H9 (cell line): ENCODE data around the gene PRKAG1. TPM values are rescaled to one million over a fixed set of nuclear protein-coding genes. Genes with fewer than 3 reads are reported as not detected.

Experiments
- DNase-seq: peaks from one replicate; pipeline ENCODE4 v3.0.0-alpha.2; 2017
- H2AFZ ChIP-seq: one replicate; pipeline ENCODE4 v1.6.1; 2013; ENCODE audit warnings: mild to moderate bottlenecking, low read length, control low read depth, moderate library complexity
- H2AK5ac ChIP-seq: 2 replicates; pipeline ENCODE4 v1.6.1; 2013; ENCODE audit warnings: low read length, control low read depth, mixed read lengths; ENCODE audit not compliant: insufficient read length
- H2BK120ac ChIP-seq: one replicate; pipeline ENCODE4 v1.6.1; 2013; ENCODE audit warnings: low read depth, mild to moderate bottlenecking, low read length, control low read depth, inconsistent platforms; ENCODE audit not compliant: poor library complexity, severe bottlenecking
- H2BK12ac ChIP-seq: 2 replicates; pipeline ENCODE4 v1.6.1; 2013; ENCODE audit warnings: low read length, control low read depth, mixed read lengths, low read depth; ENCODE audit not compliant: insufficient read length
- H2BK15ac ChIP-seq: 2 replicates; pipeline ENCODE4 v1.6.1; 2013; ENCODE audit warnings: low read depth, low read length, control low read depth
- H2BK20ac ChIP-seq: one replicate; pipeline ENCODE4 v1.6.1; 2013; ENCODE audit warnings: low read depth, mild to moderate bottlenecking, low read length, control low read depth, inconsistent platforms; ENCODE audit not compliant: poor library complexity, severe bottlenecking
- H2BK5ac ChIP-seq: 2 replicates; pipeline ENCODE4 v1.6.1; 2013; ENCODE audit warnings: low read length, control low read depth, mixed read lengths; ENCODE audit not compliant: insufficient read length
- H3K14ac ChIP-seq: 2 replicates; pipeline ENCODE4 v1.6.1; 2013; ENCODE audit warnings: low read length, control low read depth; ENCODE audit not compliant: insufficient read depth
- H3K18ac ChIP-seq: 2 replicates; pipeline ENCODE4 v1.6.1; 2013; ENCODE audit warnings: low read depth, mild to moderate bottlenecking, mixed read lengths, low read length, control low read depth; ENCODE audit not compliant: insufficient read length
- H3K23ac ChIP-seq: 2 replicates; pipeline ENCODE4 v1.6.1; 2013; ENCODE audit warnings: low read length, control low read depth, mixed read lengths, low read depth; ENCODE audit not compliant: insufficient read length
- H3K23me2 ChIP-seq: 2 replicates; pipeline ENCODE4 v1.6.1; 2013; ENCODE audit warnings: low read depth, mild to moderate bottlenecking, mixed read lengths, low read length, control low read depth; ENCODE audit not compliant: insufficient read length, poor library complexity, severe bottlenecking
- H3K27ac ChIP-seq: 2 replicates; pipeline ENCODE4 v1.5.1; 2013; ENCODE audit warnings: low read length, control low read depth, mixed read lengths, low read depth; ENCODE audit not compliant: insufficient read length
- H3K27me3 ChIP-seq: 2 replicates; pipeline ENCODE4 v1.6.1; 2013; ENCODE audit warnings: low read length, control low read depth, inconsistent platforms; ENCODE audit not compliant: insufficient read depth
- H3K4ac ChIP-seq: 2 replicates; pipeline ENCODE4 v1.6.1; 2013; ENCODE audit warnings: low read depth, mild to moderate bottlenecking, control low read depth, inconsistent platforms, low read length, moderate library complexity
- H3K4me1 ChIP-seq: 2 replicates; pipeline ENCODE4 v1.6.1; 2013; ENCODE audit warnings: low read length, control low read depth, inconsistent platforms; ENCODE audit not compliant: insufficient read depth
- H3K4me2 ChIP-seq: 2 replicates; pipeline ENCODE4 v1.6.1; 2013; ENCODE audit warnings: low read length, control low read depth, mixed read lengths; ENCODE audit not compliant: insufficient read length, insufficient read depth
- H3K56ac ChIP-seq: 2 replicates; pipeline ENCODE4 v1.6.1; 2013; ENCODE audit warnings: low read depth, mild to moderate bottlenecking, mixed read lengths, low read length, control low read depth; ENCODE audit not compliant: insufficient read length
- H3K79me1 ChIP-seq: 2 replicates; pipeline ENCODE4 v1.6.1; 2013; ENCODE audit warnings: low read depth, mild to moderate bottlenecking, moderate library complexity, low read length, control low read depth, inconsistent platforms; ENCODE audit not compliant: insufficient read depth, poor library complexity, severe bottlenecking
- H3K79me2 ChIP-seq: 2 replicates; pipeline ENCODE4 v1.6.1; 2013; ENCODE audit warnings: low read length, control low read depth, inconsistent platforms; ENCODE audit not compliant: insufficient read depth
- H3K9ac ChIP-seq: 2 replicates; pipeline ENCODE4 v1.6.1; 2013; ENCODE audit warnings: low read length, control low read depth, mixed read lengths; ENCODE audit not compliant: insufficient read length; ENCODE audit errors: extremely low read depth
- H3K9me3 ChIP-seq: one replicate; pipeline ENCODE4 v1.6.1; 2013; ENCODE audit warnings: low read depth, low read length, inconsistent platforms; ENCODE audit not compliant: control insufficient read depth
- H3T11ph ChIP-seq: one replicate; pipeline ENCODE4 v1.6.1; 2013; ENCODE audit warnings: mild to moderate bottlenecking, low read length, control low read depth, inconsistent platforms
- H4K20me1 ChIP-seq: one replicate; pipeline ENCODE4 v1.6.1; 2013; ENCODE audit not compliant: control insufficient read depth, insufficient read length, insufficient read depth
- H4K5ac ChIP-seq: 2 replicates; pipeline ENCODE4 v1.6.1; 2013; ENCODE audit warnings: low read depth, mild to moderate bottlenecking, mixed read lengths, low read length, control low read depth; ENCODE audit not compliant: insufficient read length
- H4K8ac ChIP-seq: replicated peaks from 2 replicates; pipeline ENCODE4 v1.6.1; 2013; ENCODE audit warnings: low read length, control low read depth, mixed read lengths, low read depth; ENCODE audit not compliant: insufficient read length
- H4K91ac ChIP-seq: 2 replicates; pipeline ENCODE4 v1.6.1; 2013; ENCODE audit warnings: low read depth, mild to moderate bottlenecking, moderate library complexity, mixed read lengths, low read length, control low read depth; ENCODE audit not compliant: insufficient read length
- H3K27ac Mint-ChIP-seq, 3 experiments: 2 replicates in 2 of 3; 3 replicates in 1 of 3; pipeline ENCODE4 v1.8.0; 2020 to 2021; ENCODE audit warnings: mixed read lengths in 3 of 3, mild to moderate bottlenecking in 1 of 3, moderate library complexity in 1 of 3
- H3K27me3 Mint-ChIP-seq: 2 replicates; pipeline ENCODE4 v1.8.0; 2021; ENCODE audit warnings: low read depth, mild to moderate bottlenecking, moderate library complexity, mixed read lengths
- H3K36me3 Mint-ChIP-seq, 3 experiments: 2 replicates in 2 of 3; 3 replicates in 1 of 3; pipeline ENCODE4 v1.8.0; 2020 to 2021; ENCODE audit warnings: low read depth in 3 of 3, mixed read lengths in 3 of 3; ENCODE audit not compliant: insufficient read depth in 1 of 3
- H3K4me1 Mint-ChIP-seq, 2 experiments: 2 replicates each; pipeline ENCODE4 v1.8.0; 2020; ENCODE audit warnings: mixed read lengths in 2 of 2
- H3K4me3 Mint-ChIP-seq, 2 experiments: 2 replicates in 1 of 2; 3 replicates in 1 of 2; pipeline ENCODE4 v1.8.0; 2020 to 2021; ENCODE audit warnings: mild to moderate bottlenecking in 2 of 2, mixed read lengths in 2 of 2, moderate library complexity in 1 of 2
- H3K9me3 Mint-ChIP-seq, 2 experiments: 2 replicates in 1 of 2; 3 replicates in 1 of 2; pipeline ENCODE4 v1.8.0; 2020; ENCODE audit warnings: mild to moderate bottlenecking in 2 of 2, mixed read lengths in 2 of 2, moderate library complexity in 1 of 2
- WGBS: extraction: QIAGEN DNeasy Blood & Tissue Kit; methylation state at CpG from one replicate; pipeline ENCODE4 v1.1.7; 2013; ENCODE audit warnings: missing lambda C conversion rate, low lambda C conversion rate, mixed read lengths; ENCODE audit not compliant: insufficient read length; ENCODE audit errors: extremely low coverage; 5-methylcytosine and 5-hydroxymethylcytosine counted together
- total RNA-seq: library from RNA; stranded (reverse); gene quantifications from 2 replicates; pipeline ENCODE4 v1.2.1, GENCODE V29; 2021
- TF ChIP-seq, protein P1 (sequence below): fragments of 200-600 bp; sonication (generic); conservative IDR thresholded peaks from 3 replicates; pipeline ENCODE4 v1.8.0; 2021; ENCODE audit warnings: antibody characterized with exemption, mild to moderate bottlenecking

PRKAG1 gene
- total RNA-seq, 1 experiment from 2014 or later, result 34.8 TPM

DNA sequence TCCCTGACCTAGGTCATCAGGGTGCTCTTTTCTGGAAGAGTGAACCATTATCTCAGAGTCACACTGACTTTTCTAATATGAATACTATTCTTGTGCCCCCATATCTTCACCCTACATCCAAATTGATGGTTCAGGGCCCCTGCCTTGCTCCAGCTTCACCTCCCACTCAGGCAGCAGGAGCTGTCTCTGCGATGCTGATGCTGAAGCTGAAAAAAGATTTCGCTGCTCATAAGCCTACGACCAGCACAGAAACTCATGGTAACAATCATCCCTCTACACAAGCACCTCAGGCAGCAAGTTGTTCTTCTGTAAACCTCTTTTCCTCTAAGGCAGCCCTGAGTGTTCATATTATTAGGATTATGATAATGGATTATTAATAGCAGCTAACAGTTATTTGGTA, 64.5 kb downstream of the PRKAG1 start:
- Histone ChIP-seq H2BK20ac (no peak overlapping the region), H3K9me3 (no peaks in the 10 kb centered on the region), H4K8ac (no peak overlapping the region), H3K4me1 (0 out of 2 replicates have a peak, but pooled peaks cover 2% of the 10 kb centered on the region), H3K9ac (no peak overlapping the region), H3K18ac (no peak overlapping the region), H3K79me2 (peaks cover 39% of the 10 kb centered on the region; the same call in 1 of the 2 replicates), H4K91ac (no peak overlapping the region), H3K56ac (no peak overlapping the region), H3K27ac (no peak overlapping the region), H3K79me1 (no peaks in the 10 kb centered on the region), H2AK5ac (no peak overlapping the region), H2AFZ (no peak overlapping the region), H3K14ac (no peak overlapping the region), H3K27me3 (no peaks in the 10 kb centered on the region), H3K23ac (no peak overlapping the region), H3K23me2 (peaks cover 9% of the 10 kb centered on the region), H2BK12ac (no peak overlapping the region), H4K20me1 (no peaks in the 10 kb centered on the region), H3K4ac (no peak overlapping the region), H3K4me2 (no peak overlapping the region), H3T11ph (no peak overlapping the region), H2BK15ac (no peak overlapping the region), H4K5ac (no peak overlapping the region), H2BK5ac (no peak overlapping the region), H2BK120ac (no peak overlapping the region)
- no peak for DNase-seq
- H3K27me3 Mint-ChIP-seq, result no peaks in the 10 kb centered on the region
- no CpG with 5 or more reads among the region's 3 CpGs for WGBS
- TF ChIP-seq, protein P1, sequence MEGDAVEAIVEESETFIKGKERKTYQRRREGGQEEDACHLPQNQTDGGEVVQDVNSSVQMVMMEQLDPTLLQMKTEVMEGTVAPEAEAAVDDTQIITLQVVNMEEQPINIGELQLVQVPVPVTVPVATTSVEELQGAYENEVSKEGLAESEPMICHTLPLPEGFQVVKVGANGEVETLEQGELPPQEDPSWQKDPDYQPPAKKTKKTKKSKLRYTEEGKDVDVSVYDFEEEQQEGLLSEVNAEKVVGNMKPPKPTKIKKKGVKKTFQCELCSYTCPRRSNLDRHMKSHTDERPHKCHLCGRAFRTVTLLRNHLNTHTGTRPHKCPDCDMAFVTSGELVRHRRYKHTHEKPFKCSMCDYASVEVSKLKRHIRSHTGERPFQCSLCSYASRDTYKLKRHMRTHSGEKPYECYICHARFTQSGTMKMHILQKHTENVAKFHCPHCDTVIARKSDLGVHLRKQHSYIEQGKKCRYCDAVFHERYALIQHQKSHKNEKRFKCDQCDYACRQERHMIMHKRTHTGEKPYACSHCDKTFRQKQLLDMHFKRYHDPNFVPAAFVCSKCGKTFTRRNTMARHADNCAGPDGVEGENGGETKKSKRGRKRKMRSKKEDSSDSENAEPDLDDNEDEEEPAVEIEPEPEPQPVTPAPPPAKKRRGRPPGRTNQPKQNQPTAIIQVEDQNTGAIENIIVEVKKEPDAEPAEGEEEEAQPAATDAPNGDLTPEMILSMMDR, result no peak
- peak overlapping the region in 1 of 2 experiments; percentile 33; a peak in 1 of 5 replicates for H3K4me3 Mint-ChIP-seq
- H3K9me3 Mint-ChIP-seq, result no peaks in the 10 kb centered on the region; a peak in 1 of 5 replicates
- peaks cover 23 to 24% of the 10 kb centered on the region in 2 experiments for H3K4me1 Mint-ChIP-seq
- no peak overlapping the region for H3K27ac Mint-ChIP-seq
- H3K36me3 Mint-ChIP-seq, result peaks cover 8 to 58% (median 33%) of the 10 kb centered on the region in 3 experiments; a peak in 6 of 7 replicates
